Fibroblast of lung (primary cell): ENCODE data around the gene GJC3. TPM values are rescaled to one million over a fixed set of nuclear protein-coding genes. Genes with fewer than 3 reads are reported as not detected.

Experiments used
- DNase-seq, 2 donors: peaks; one replicate each; pipeline versions ENCODE4 v3.0.0 to v3.0.0-alpha.2; 2010; ENCODE audit warnings: low read depth in 2 of 2
- H2AFZ ChIP-seq: 2 replicates; pipeline ENCODE4 v1.5.1; 2012; ENCODE audit warnings: low read length, control low read depth, inconsistent platforms
- H3K27ac ChIP-seq: 2 replicates; pipeline ENCODE4 v1.5.1; 2011; ENCODE audit warnings: low read length, control low read depth; ENCODE audit not compliant: insufficient read depth
- H3K27me3 ChIP-seq: 2 replicates; pipeline ENCODE4 v1.5.1; 2011; ENCODE audit warnings: mild to moderate bottlenecking, low read length; ENCODE audit not compliant: control insufficient read depth, insufficient read depth
- H3K36me3 ChIP-seq: 2 replicates; pipeline ENCODE4 v1.5.1; 2011; ENCODE audit warnings: low read length; ENCODE audit not compliant: control insufficient read depth, insufficient read depth
- H3K4me1 ChIP-seq: 2 replicates; pipeline ENCODE4 v1.5.1; 2011; ENCODE audit warnings: low read length; ENCODE audit not compliant: control insufficient read depth, insufficient read depth; ENCODE audit errors: extremely low read depth
- H3K4me2 ChIP-seq: 2 replicates; pipeline ENCODE4 v1.5.1; 2011; ENCODE audit warnings: low read length, control low read depth; ENCODE audit not compliant: insufficient read depth; ENCODE audit errors: extremely low read depth
- H3K4me3 ChIP-seq, 4 experiments: fragments of 200-600 bp in 1 of 4; sonication (generic) in 1 of 4; replicated peaks in 1 of 4; 2 replicates each; pipeline ENCODE4 v1.5.1; 2011 to 2016; ENCODE audit warnings: low read length in 4 of 4, low read depth in 3 of 4, mild to moderate bottlenecking in 3 of 4, control low read depth in 2 of 4, inconsistent platforms in 1 of 4, mixed read lengths in 1 of 4; ENCODE audit not compliant: insufficient read depth in 1 of 4; ENCODE audit errors: control extremely low read depth in 1 of 4
- H3K79me2 ChIP-seq: 2 replicates; pipeline ENCODE4 v1.5.1; 2012; ENCODE audit warnings: mild to moderate bottlenecking, low read length, inconsistent platforms; ENCODE audit not compliant: control insufficient read depth, insufficient read depth
- H3K9ac ChIP-seq: 2 replicates; pipeline ENCODE4 v1.5.1; 2011; ENCODE audit warnings: mild to moderate bottlenecking, low read length, control low read depth; ENCODE audit not compliant: insufficient read depth
- H3K9me3 ChIP-seq: 2 replicates; pipeline ENCODE4 v1.5.1; 2012; ENCODE audit warnings: low read depth, low read length; ENCODE audit not compliant: control insufficient read depth, insufficient read depth
- H4K20me1 ChIP-seq: 2 replicates; pipeline ENCODE4 v1.5.1; 2011; ENCODE audit warnings: low read length; ENCODE audit not compliant: control insufficient read depth, insufficient read depth; ENCODE audit errors: extremely low read depth
- CTCF ChIP-seq, 2 donors: IDR thresholded peaks in 1 of 2; conservative IDR thresholded peaks in 1 of 2; 1 replicate in 1 of 2; 2 replicates in 1 of 2; pipeline ENCODE4 v1.5.1; 2011 to 2012; ENCODE audit warnings: low read length in 2 of 2, control low read depth in 1 of 2, inconsistent platforms in 1 of 2, low read depth in 1 of 2, mild to moderate bottlenecking in 1 of 2
- EZH2 ChIP-seq: IDR thresholded peaks from 2 replicates; pipeline ENCODE4 v1.5.1; 2012; ENCODE audit warnings: low read length, control low read depth, mild to moderate bottlenecking; ENCODE audit errors: missing control alignments
- polyA plus RNA-seq, 2 donors: library from polyadenylated mRNA; depleted of rRNA in 1 of 2; stranded (reverse) in 1 of 2; unstranded in 1 of 2; fragments of >200 nt; gene quantifications; 2 replicates each; pipeline ENCODE4 v1.2.1, GENCODE V29; 2011 to 2012; ENCODE audit warnings: missing spikeins in 1 of 2
- total RNA-seq: library from RNA; depleted of rRNA; stranded (reverse); fragments of >200 nt; gene quantifications from 2 replicates; pipeline ENCODE4 v1.2.1, GENCODE V29; 2014

Gene GJC3
- total and polyA plus RNA-seq, 2 donors (not counting 1 experiment from before 2014, with no cell fraction given), result not detected

- H3K27me3 ChIP-seq, result peaks cover 14% of the 10 kb centered on the region
- no peak overlapping the region for H3K9ac ChIP-seq
- H4K20me1 ChIP-seq, result no peaks in the 10 kb centered on the region
- H3K4me1 ChIP-seq, result no peaks in the 10 kb centered on the region
- no peaks in the 10 kb centered on the region for H3K9me3 ChIP-seq
- H3K4me2 ChIP-seq, result no peak overlapping the region
- H3K79me2 ChIP-seq, result no peaks in the 10 kb centered on the region
- no peaks in the 10 kb centered on the region for H3K36me3 ChIP-seq
- H2AFZ ChIP-seq, result no peak overlapping the region
- no peak for DNase-seq
- H3K4me3 ChIP-seq, result no peak overlapping the region
- TF ChIP-seq CTCF (conservative IDR thresholded peaks at IDR 0.05 in 1 of 2, IDR thresholded peaks at IDR 0.05 in 1 of 2; ENCODE audit: low read depth in 1 of 2, low read length in 2 of 2) (no peak), EZH2 (peak; percentile 60)
- H3K27ac ChIP-seq, result no peak overlapping the region
Observed at GRCh38 chr7:99928188-99928587, 1.2 kb downstream of the GJC3 start.

- no peak for TF ChIP-seq CTCF (conservative IDR thresholded peaks at IDR 0.05 in 1 of 2, IDR thresholded peaks at IDR 0.05 in 1 of 2; ENCODE audit: low read depth in 1 of 2, low read length in 2 of 2)
- no peak for TF ChIP-seq EZH2
- DNase-seq, result no peak
- Histone ChIP-seq H4K20me1 (no peaks in the 10 kb centered on the region), H3K9ac (no peak overlapping the region), H3K4me2 (no peak overlapping the region), H3K4me3 (no peak overlapping the region), H3K27ac (no peak overlapping the region), H2AFZ (no peak overlapping the region), H3K9me3 (no peaks in the 10 kb centered on the region), H3K79me2 (no peaks in the 10 kb centered on the region), H3K36me3 (no peaks in the 10 kb centered on the region), H3K4me1 (no peaks in the 10 kb centered on the region), H3K27me3 (peaks cover 14% of the 10 kb centered on the region)
Observed at GRCh38 chr7:99927536-99927935, 1.9 kb downstream of the GJC3 start.

- Histone ChIP-seq H3K27me3 (peaks cover 14% of the 10 kb centered on the region), H2AFZ (no peak overlapping the region), H4K20me1 (no peaks in the 10 kb centered on the region), H3K9me3 (no peaks in the 10 kb centered on the region), H3K4me3 (no peak overlapping the region), H3K27ac (no peak overlapping the region), H3K36me3 (no peaks in the 10 kb centered on the region), H3K4me2 (no peak overlapping the region), H3K4me1 (no peaks in the 10 kb centered on the region), H3K9ac (no peak overlapping the region), H3K79me2 (no peaks in the 10 kb centered on the region)
- no peak for TF ChIP-seq CTCF (conservative IDR thresholded peaks at IDR 0.05 in 1 of 2, IDR thresholded peaks at IDR 0.05 in 1 of 2; ENCODE audit: low read depth in 1 of 2, low read length in 2 of 2)
- TF ChIP-seq EZH2, result no peak
- DNase-seq, result no peak
Observed at GRCh38 chr7:99926321-99926720, 3.1 kb downstream of the GJC3 start.
